Measurements from ENCODE around the gene KCNH5. TPM values are rescaled to one million over a fixed set of nuclear protein-coding genes. Genes with fewer than 3 reads are reported as not detected.

Gene KCNH5
- total RNA-seq, 1 donor from 2014 or later: not detected

DNA sequence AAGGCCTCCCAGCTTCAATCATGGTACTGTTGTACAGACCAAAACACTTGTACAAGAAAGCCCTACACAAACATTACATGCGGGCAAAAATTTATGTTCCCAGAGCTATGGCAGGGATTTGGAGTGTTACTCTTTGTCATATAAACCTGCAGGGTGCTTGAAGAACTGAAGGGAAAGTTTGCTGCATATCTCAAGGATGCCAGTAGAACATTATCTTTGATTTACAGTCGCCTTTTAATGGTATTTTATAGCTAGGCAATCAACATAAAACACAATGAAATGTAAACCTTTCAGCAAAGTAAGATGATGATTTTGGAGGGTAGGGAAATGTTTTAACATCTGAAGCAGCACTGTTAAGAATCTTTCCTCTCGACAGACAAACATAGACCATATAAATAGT is 305.6 kb downstream of the KCNH5 start:
- intact Hi-C loops (cut with micrococcal nuclease): no loop called here
- no peak overlapping the region for H3K27ac Mint-ChIP-seq
- CTCF ChIA-PET: no interaction called here
- POLR2A ChIA-PET: no interaction called here
- DNase-seq (no peak), ATAC-seq (ENCODE audit: low read depth) (no peak)
- no peak overlapping the region for H3K4me3 Mint-ChIP-seq
- TF ChIP-seq, protein P1, sequence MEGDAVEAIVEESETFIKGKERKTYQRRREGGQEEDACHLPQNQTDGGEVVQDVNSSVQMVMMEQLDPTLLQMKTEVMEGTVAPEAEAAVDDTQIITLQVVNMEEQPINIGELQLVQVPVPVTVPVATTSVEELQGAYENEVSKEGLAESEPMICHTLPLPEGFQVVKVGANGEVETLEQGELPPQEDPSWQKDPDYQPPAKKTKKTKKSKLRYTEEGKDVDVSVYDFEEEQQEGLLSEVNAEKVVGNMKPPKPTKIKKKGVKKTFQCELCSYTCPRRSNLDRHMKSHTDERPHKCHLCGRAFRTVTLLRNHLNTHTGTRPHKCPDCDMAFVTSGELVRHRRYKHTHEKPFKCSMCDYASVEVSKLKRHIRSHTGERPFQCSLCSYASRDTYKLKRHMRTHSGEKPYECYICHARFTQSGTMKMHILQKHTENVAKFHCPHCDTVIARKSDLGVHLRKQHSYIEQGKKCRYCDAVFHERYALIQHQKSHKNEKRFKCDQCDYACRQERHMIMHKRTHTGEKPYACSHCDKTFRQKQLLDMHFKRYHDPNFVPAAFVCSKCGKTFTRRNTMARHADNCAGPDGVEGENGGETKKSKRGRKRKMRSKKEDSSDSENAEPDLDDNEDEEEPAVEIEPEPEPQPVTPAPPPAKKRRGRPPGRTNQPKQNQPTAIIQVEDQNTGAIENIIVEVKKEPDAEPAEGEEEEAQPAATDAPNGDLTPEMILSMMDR (IDR thresholded peaks at IDR 0.05): no peak
- no peaks in the 10 kb centered on the region for H3K27me3 Mint-ChIP-seq
- H3K9me3 Mint-ChIP-seq: peaks cover 2% of the 10 kb centered on the region
- no peaks in the 10 kb centered on the region for H3K36me3 Mint-ChIP-seq (ENCODE audit: low read depth)
- no peaks in the 10 kb centered on the region for H3K4me1 Mint-ChIP-seq

DNA sequence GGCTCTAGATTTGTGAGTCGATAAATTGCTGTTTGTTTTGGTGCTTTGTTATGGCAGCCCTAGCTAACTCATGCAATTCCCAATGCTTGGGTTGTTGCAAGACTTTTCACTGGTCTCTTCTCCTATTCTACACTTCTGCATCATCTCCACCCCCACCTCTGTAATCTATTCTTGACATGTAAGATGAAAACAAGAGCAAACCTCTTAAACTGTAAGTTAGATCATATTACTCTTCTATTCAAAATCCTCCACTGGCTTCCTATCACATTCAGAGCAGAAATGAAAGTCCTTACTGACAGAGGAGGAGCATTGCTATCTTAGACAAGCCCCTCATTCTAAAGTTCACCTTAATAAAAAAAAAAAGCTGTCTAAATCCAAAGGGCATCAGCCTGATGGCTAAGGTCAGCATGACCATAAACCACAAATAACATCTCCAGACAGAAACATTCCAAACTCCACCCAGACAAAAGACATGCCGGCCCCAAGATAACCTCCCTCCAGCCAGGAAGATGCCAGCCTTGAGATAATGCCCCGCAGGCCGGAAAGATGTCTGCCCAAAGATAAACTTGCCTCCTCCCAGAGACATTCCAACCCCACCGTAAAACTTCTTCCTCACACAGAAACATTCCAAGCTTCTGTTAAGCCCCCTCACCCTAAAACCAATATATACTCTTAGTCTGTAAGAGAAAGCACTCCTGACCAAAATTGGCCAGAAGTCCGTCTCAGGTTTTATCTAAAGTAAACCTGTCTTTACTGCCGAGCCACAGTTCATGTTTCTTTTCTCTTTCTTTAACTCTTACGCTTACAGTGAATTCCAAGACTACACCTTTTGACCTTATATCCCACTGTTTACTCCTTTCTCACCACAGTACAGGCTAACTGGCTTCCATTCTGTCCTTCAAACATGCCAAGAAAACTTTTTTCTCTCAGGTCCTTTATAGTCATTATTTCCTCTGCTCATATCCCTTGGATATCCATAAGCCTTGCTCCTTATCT is 308.9 kb downstream of the KCNH5 start:
- H3K4me3 Mint-ChIP-seq: no peak overlapping the region
- no peaks in the 10 kb centered on the region for H3K4me1 Mint-ChIP-seq
- ATAC-seq (ENCODE audit: low read depth): no peak
- no peak overlapping the region for H3K27ac Mint-ChIP-seq
- DNase-seq: no peak
- TF ChIP-seq, protein P1 (IDR thresholded peaks at IDR 0.05): no peak
- ChIA-PET CTCF (no interaction called here), POLR2A (no interaction called here)
- H3K9me3 Mint-ChIP-seq: peaks cover 2% of the 10 kb centered on the region
- no peaks in the 10 kb centered on the region for H3K36me3 Mint-ChIP-seq (ENCODE audit: low read depth)
- no peaks in the 10 kb centered on the region for H3K27me3 Mint-ChIP-seq
- intact Hi-C loops (cut with micrococcal nuclease): no loop called here

DNA sequence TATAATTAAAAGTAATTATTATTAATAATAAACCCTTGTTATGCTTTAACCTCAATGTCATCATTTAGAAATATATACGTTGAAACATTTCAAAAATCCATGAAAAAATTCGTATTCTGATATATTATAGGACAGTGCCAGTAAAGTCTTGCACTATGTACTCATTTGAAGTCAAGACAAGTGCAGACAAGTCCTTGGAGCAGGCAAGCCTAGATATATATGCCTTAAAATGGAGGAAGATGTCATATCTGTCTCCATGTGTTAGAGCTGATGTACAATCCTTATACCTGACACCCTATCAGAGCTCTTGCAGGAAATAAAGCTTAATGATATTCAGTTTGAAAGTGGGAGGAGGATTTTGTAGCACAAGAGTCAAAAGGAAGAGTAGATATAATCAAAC is 310.4 kb downstream of the KCNH5 start:
- no peak overlapping the region for H3K4me3 Mint-ChIP-seq
- H3K27ac Mint-ChIP-seq: no peak overlapping the region
- H3K36me3 Mint-ChIP-seq (ENCODE audit: low read depth): no peaks in the 10 kb centered on the region

DNA sequence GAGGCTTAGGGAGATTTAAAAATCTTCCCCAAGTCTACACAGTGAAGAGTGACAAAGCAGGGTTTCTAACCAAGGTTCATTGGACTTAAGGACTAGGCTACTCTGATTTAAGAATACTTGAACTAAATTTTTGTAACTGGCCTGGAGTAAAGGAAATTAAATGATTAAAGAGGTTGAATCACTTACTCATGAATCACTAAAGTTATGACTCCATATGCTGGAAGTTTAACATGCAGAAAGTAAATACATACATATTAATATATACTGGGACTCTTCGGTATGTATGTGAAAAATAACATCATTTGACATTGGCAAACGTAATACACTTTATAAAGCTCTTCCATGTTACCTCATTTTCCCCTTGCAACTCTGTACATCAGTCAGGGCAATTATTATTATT is 322.9 kb downstream of the KCNH5 start:
- Mint-ChIP-seq H3K4me1 (no peaks in the 10 kb centered on the region), H3K27ac (no peak overlapping the region), H3K9me3 (peaks cover 2% of the 10 kb centered on the region), H3K36me3 (ENCODE audit: low read depth) (no peaks in the 10 kb centered on the region), H3K4me3 (no peak overlapping the region), H3K27me3 (no peaks in the 10 kb centered on the region)
- ChIA-PET CTCF (no interaction called here), POLR2A (no interaction called here)
- TF ChIP-seq, protein P1 (IDR thresholded peaks at IDR 0.05): no peak
- ATAC-seq (ENCODE audit: low read depth): no peak
- no peak for DNase-seq
- intact Hi-C loops (cut with micrococcal nuclease): no loop called here

More for the DNA sequence above, 310.4 kb downstream of the KCNH5 start:
- TF ChIP-seq, protein P1 (IDR thresholded peaks at IDR 0.05): no peak
- ChIA-PET POLR2A (no interaction called here), CTCF (no interaction called here)
- DNase-seq (no peak), ATAC-seq (ENCODE audit: low read depth) (no peak)
- intact Hi-C loops (cut with micrococcal nuclease): no loop called here
- peaks cover 2% of the 10 kb centered on the region for H3K9me3 Mint-ChIP-seq
- no peaks in the 10 kb centered on the region for H3K4me1 Mint-ChIP-seq
- H3K27me3 Mint-ChIP-seq: no peaks in the 10 kb centered on the region

DNA sequence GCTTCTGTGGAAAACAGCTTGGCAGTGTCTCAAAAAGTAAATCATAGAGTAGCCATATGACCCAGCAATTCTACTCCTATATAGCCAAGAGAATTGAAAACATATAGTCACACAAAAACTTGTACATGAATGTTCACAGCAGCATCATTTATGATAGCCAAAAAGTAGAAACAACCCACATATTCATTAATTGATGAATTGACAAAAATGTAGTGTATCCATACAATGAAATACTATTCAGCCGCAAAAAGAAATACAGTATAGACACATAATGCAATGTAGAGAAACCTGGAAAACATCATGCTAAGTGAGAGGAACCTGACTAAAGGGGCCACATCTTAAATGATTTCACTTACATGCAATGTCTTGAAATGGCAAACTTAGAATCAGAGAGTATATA is 326.6 kb downstream of the KCNH5 start:
- DNase-seq (no peak), ATAC-seq (ENCODE audit: low read depth) (no peak)
- Mint-ChIP-seq H3K27ac (no peak overlapping the region), H3K4me3 (no peak overlapping the region), H3K36me3 (ENCODE audit: low read depth) (no peaks in the 10 kb centered on the region), H3K27me3 (no peaks in the 10 kb centered on the region), H3K9me3 (no peaks in the 10 kb centered on the region), H3K4me1 (no peaks in the 10 kb centered on the region)
- POLR2A ChIA-PET: no interaction called here
- CTCF ChIA-PET: no interaction called here
- intact Hi-C loops (cut with micrococcal nuclease): no loop called here
- TF ChIP-seq, protein P1 (IDR thresholded peaks at IDR 0.05): no peak
